ENCODE data around the gene PES1.
"Not testable (repeated sequence)": the region's sequence is repeated elsewhere in the genome, so short reads cannot be mapped to it uniquely, and the experiment has no call there.

Gene PES1

DNA sequence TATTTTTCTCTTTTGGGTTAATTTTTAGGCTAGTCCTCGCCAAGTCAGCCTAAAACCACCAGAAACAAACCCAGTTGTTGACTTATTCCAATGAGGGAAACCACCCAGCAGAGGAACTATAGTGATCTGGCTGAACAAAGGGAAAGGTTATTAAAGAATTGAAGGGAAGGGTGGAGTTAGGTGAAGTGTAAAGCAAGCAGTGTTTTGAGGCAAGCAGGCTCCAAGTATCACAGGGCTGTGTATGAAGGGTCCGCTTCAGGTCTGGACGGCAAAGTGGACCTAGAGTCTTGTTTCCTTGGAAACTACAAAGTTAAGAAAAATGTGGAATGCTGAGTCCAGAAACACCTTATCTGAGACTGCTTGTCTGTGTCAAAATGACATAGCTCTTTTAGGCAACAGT lies 12.1 kb upstream of the PES1 start:
- Mint-ChIP-seq H3K4me1 (ENCODE audit: low read depth) (peaks cover 24% of the 10 kb centered on the region), H3K27me3 (ENCODE audit: low read depth) (peaks cover 5% of the 10 kb centered on the region), H3K4me3 (no peak overlapping the region), H3K27ac (no peak overlapping the region), H3K9me3 (no peaks in the 10 kb centered on the region), H3K36me3 (ENCODE audit: low read depth) (no peaks in the 10 kb centered on the region)
- DNase-seq (ENCODE audit: low spot score): no peak

GRCh38 chr22:30602049-30602448 lies 10.3 kb upstream of the PES1 start:
- H3K4me1 Mint-ChIP-seq (ENCODE audit: low read depth): peaks cover 13% of the 10 kb centered on the region
- no peak overlapping the region for H3K27ac Mint-ChIP-seq
- no peaks in the 10 kb centered on the region for H3K9me3 Mint-ChIP-seq
- no peaks in the 10 kb centered on the region for H3K36me3 Mint-ChIP-seq (ENCODE audit: low read depth)
- peaks cover 5% of the 10 kb centered on the region for H3K27me3 Mint-ChIP-seq (ENCODE audit: low read depth)
- H3K4me3 Mint-ChIP-seq: no peak overlapping the region
- no peak for DNase-seq (ENCODE audit: low spot score)

DNA sequence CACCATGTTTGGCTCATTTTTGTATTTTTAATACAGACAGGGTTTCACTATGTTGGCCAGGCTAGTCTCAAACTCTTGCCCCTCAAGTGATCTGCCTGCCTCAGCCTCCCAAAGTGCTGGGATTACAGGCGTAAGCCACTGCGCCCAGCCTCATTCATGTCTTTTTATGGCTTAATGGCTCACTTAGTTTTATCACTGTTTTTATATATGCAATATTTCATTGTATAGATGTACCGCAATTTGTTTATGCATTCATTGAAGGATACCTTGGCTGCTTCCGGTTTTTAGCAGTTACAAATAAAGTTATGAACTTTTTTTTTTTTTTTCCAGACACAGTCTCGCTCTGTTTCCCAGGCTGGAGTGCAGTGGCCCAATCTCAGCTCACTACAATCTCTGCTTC lies 9.8 kb upstream of the PES1 start:
- no peak overlapping the region for H3K4me3 Mint-ChIP-seq
- H3K4me1 Mint-ChIP-seq (ENCODE audit: low read depth): peaks cover 11% of the 10 kb centered on the region
- peaks cover 5% of the 10 kb centered on the region for H3K27me3 Mint-ChIP-seq (ENCODE audit: low read depth)
- DNase-seq (ENCODE audit: low spot score): no peak
- H3K27ac Mint-ChIP-seq: no peak overlapping the region
- no peaks in the 10 kb centered on the region for H3K36me3 Mint-ChIP-seq (ENCODE audit: low read depth)
- H3K9me3 Mint-ChIP-seq: no peaks in the 10 kb centered on the region

DNA sequence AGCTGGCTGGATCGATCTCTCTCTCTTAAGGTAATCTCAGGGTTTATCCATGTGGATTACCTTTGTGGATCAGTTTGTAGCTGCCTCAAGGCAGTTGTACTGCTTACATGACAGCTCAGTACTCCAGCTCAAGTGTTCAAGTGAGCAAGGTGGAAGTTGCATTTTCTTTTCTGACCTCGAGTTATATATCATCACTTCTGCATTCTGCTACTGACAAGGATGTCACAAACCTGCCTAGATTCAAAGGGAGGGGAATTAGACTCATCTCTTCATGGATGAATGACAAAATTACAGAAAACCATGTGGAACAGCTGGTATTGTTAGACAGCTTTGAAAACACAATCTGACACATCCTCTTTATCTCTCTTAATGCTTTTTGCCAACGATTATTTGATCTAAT lies 9.2 kb upstream of the PES1 start:
- Mint-ChIP-seq H3K4me3 (no peak overlapping the region), H3K27ac (no peak overlapping the region), H3K9me3 (no peaks in the 10 kb centered on the region), H3K27me3 (ENCODE audit: low read depth) (peaks cover 5% of the 10 kb centered on the region), H3K36me3 (ENCODE audit: low read depth) (no peaks in the 10 kb centered on the region), H3K4me1 (ENCODE audit: low read depth) (peaks cover 8% of the 10 kb centered on the region)
- DNase-seq (ENCODE audit: low spot score): no peak

- peaks cover 2% of the 10 kb centered on the region for H3K27me3 Mint-ChIP-seq (ENCODE audit: low read depth)
- no peaks in the 10 kb centered on the region for H3K36me3 Mint-ChIP-seq (ENCODE audit: low read depth)
- no peaks in the 10 kb centered on the region for H3K9me3 Mint-ChIP-seq
- H3K4me1 Mint-ChIP-seq (ENCODE audit: low read depth): peaks cover 3% of the 10 kb centered on the region
- H3K27ac Mint-ChIP-seq: no peak overlapping the region
- H3K4me3 Mint-ChIP-seq: no peak overlapping the region
- DNase-seq (ENCODE audit: low spot score): no peak
Measured at GRCh38 chr22:30598986-30599385, 7.3 kb upstream of the PES1 start.

DNA sequence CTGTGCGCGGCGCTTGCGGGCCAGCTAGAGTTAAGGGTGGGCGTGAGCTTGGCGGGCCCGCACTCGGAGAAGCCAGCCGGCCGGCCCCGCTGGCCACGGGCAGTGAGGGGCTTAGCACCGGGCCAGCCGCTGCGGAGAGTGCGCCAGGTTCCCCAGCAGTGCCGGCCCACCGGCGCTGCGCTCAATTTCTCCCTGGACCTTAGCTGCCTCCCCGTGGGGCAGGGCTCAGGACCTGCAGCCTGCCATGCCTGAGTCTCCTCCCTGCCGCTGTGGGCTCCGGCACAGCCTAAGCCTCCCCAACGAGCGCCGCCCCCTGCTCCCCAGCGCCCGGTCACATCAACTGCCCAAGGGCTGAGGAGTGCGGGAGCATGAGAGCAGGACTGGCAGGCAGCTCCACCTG lies 5.2 kb upstream of the PES1 start:
- peaks cover under 1% of the 10 kb centered on the region for H3K27me3 Mint-ChIP-seq (ENCODE audit: low read depth)
- H3K27ac Mint-ChIP-seq: no peak overlapping the region
- H3K36me3 Mint-ChIP-seq (ENCODE audit: low read depth): no peaks in the 10 kb centered on the region
- peaks cover under 1% of the 10 kb centered on the region for H3K4me1 Mint-ChIP-seq (ENCODE audit: low read depth)
- no peak overlapping the region for H3K4me3 Mint-ChIP-seq
- DNase-seq (ENCODE audit: low spot score): no peak
- no peaks in the 10 kb centered on the region for H3K9me3 Mint-ChIP-seq

DNA sequence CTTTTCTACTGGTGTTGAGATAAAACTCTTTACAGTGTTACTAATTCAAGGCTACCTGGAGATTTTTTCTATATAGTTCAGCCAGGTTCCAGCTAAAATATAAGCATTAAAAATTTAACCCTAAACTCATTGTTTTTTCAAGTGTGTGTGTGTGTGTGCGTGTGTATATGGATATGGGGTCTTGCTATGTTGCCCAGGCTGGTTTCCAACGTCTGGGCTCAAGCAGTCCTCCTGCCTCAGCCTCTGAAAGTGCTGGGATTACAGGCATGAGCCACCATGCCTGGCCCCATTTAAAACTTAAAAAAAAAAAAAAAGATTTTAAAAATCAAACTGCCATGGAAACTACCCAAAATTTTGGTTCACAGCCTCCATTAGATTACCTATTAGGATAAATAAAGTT lies 4.5 kb upstream of the PES1 start:
- H3K36me3 Mint-ChIP-seq (ENCODE audit: low read depth): no peaks in the 10 kb centered on the region
- H3K27me3 Mint-ChIP-seq (ENCODE audit: low read depth): no peaks in the 10 kb centered on the region
- no peak overlapping the region for H3K27ac Mint-ChIP-seq
- no peaks in the 10 kb centered on the region for H3K4me1 Mint-ChIP-seq (ENCODE audit: low read depth)
- no peak overlapping the region for H3K4me3 Mint-ChIP-seq
- no peaks in the 10 kb centered on the region for H3K9me3 Mint-ChIP-seq
- no peak for DNase-seq (ENCODE audit: low spot score)

DNA sequence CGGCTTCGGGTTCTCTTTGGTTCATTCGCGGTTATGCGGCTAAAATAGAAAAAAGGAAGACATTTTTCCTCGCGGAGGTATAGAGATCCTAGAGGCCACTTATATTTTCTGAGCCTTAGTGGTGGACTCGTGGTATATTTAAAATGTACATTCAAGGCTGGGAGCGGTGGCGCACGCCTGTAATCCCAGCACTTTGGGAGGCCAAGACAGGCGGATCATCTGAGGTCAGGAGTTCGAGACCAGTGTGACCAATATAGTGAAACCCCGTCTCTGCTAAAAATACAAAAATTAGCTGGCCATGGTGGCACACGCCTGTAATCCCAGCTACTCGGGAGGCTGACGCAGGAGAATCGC lies 627 bp upstream of the PES1 start:
- DNase-seq (ENCODE audit: low spot score); H3K27ac Mint-ChIP-seq; H3K4me3 Mint-ChIP-seq; H3K4me1 Mint-ChIP-seq (ENCODE audit: low read depth); H3K27me3 Mint-ChIP-seq (ENCODE audit: low read depth); H3K9me3 Mint-ChIP-seq: not testable (repeated sequence)
- H3K36me3 Mint-ChIP-seq (ENCODE audit: low read depth): peaks cover 11% of the 10 kb centered on the region

DNA sequence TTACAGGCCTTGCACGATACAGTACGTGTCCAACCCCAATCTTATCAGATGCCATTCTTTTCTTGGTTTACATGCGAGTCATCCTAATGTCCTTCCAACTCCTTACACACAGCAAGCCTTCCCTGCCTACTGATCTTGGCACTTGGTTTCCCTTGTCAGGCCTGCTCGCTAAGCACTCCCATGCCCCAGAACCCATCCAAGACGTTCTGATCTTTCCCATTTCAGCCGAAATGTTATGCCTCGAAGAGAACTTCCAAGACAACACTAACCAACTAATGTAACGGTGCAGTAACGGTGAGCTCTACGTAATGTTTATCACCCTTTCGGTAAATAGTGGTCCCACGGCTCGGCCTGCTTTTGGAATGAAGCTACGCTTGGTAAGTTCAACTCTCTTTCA lies 521 bp downstream of the PES1 start:
- H3K4me1 Mint-ChIP-seq (ENCODE audit: low read depth): no peaks in the 10 kb centered on the region
- H3K36me3 Mint-ChIP-seq (ENCODE audit: low read depth): peaks cover 21% of the 10 kb centered on the region
- no peak overlapping the region for H3K27ac Mint-ChIP-seq
- no peak overlapping the region for H3K4me3 Mint-ChIP-seq
- H3K9me3 Mint-ChIP-seq: no peaks in the 10 kb centered on the region
- H3K27me3 Mint-ChIP-seq (ENCODE audit: low read depth): no peaks in the 10 kb centered on the region
- DNase-seq (ENCODE audit: low spot score): no peak

DNA sequence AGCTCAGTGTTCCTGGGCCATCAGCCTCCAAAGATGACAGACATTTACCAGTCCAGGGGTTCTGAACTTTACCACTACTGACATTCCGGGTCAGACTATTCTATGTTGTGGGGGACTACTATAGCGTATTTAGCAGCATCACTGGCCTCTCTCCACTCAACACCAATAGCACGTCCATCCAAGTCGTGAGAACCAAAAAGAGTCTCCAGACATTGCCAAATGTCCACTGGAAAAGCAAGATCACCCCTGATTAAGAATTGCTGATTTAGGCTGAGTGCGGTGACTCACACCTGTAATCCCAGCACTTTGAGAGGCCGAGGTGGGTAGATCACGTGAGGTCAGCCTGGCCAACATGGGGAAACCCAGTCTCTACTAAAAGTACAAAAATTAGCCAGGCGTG lies 5.3 kb downstream of the PES1 start:
- Mint-ChIP-seq H3K4me3 (no peak overlapping the region), H3K27me3 (ENCODE audit: low read depth) (no peaks in the 10 kb centered on the region), H3K27ac (no peak overlapping the region), H3K4me1 (ENCODE audit: low read depth) (no peaks in the 10 kb centered on the region), H3K9me3 (no peaks in the 10 kb centered on the region), H3K36me3 (ENCODE audit: low read depth) (peaks cover 33% of the 10 kb centered on the region)
- no peak for DNase-seq (ENCODE audit: low spot score)

DNA sequence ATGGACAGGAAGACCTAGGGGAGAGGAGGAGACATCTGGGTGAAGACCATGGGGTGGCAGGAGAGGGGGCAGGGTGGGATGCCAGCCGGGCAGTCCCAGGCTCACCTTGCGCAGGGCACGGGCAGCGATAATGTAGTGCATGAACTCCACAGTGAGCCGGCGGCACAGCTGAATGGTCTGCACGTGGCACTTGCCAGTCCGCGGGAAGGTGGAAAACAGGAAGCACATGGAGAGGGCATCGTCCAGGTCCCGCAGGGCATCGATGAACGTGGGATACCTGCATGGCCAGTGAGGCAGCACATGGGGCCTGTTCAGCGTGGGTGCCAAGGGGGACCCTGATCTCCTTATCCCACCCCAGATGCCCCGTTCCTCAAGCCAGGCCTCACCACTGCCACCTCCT lies 7.3 kb downstream of the PES1 start:
- DNase-seq (ENCODE audit: low spot score): no peak
- Mint-ChIP-seq H3K4me1 (ENCODE audit: low read depth) (no peaks in the 10 kb centered on the region), H3K9me3 (no peaks in the 10 kb centered on the region), H3K27ac (no peak overlapping the region), H3K36me3 (ENCODE audit: low read depth) (peaks cover 48% of the 10 kb centered on the region), H3K4me3 (no peak overlapping the region), H3K27me3 (ENCODE audit: low read depth) (no peaks in the 10 kb centered on the region)

DNA sequence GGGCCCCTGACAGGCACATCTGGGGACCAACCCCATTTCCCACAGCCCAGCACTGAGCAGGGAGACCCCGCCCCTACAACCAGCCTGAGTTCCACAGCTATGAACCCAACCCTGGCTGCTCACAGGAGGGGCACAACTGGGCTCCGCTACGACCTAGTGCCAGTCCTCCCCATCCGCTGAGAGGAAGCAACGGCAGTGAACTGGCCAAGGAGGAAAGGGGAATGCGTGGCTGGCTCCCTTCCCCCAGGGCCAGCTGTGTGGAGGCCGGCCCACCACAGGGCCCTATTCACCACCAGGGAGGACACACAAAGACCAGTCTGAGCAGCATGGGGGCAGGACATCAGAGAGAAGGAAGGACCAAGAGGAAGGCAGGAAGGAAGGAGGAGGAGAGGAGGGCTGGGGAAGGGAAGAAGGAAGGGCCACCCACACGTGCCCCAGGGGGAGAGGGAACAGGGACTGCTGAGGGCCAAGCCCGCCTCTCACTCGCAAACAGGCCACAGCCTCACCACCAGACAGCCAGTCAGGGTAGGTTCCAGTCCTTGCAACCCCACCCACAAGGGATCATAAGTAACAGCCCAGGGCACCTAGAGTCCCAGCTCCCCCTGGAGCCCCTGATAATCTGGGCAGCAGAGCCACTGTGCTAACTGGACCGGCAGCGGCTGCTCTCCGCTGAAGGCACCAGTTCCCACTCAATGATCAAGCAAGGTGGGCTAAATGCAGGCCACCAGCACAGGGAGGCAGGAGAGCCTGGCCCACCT lies 8.7 kb downstream of the PES1 start:
- Mint-ChIP-seq H3K9me3 (no peaks in the 10 kb centered on the region), H3K27me3 (ENCODE audit: low read depth) (no peaks in the 10 kb centered on the region), H3K27ac (no peak overlapping the region), H3K4me3 (no peak overlapping the region), H3K36me3 (ENCODE audit: low read depth) (peaks cover 43% of the 10 kb centered on the region), H3K4me1 (ENCODE audit: low read depth) (no peaks in the 10 kb centered on the region)
- no peak for DNase-seq (ENCODE audit: low spot score)

DNA sequence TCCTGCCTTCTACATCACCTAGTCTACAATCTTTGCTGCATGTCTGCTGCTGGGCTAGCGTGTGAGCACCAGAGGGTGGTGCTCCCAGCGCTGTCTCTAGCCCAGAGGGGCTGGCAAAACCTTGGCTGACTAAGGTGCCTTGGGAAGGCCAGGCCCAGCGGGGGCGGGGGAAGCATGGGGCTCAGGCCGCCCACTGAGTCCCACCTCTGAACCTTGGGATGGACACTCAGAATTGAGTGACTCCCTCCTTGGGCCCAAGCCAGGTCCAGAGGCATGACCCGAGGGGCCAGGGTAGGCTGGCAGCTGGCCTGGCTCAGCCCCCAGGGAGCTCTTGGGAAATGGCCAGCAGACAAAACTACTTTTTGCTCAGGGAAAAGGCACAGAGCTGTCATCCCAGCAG lies 9.7 kb downstream of the PES1 start:
- Mint-ChIP-seq H3K27ac (no peak overlapping the region), H3K9me3 (no peaks in the 10 kb centered on the region), H3K27me3 (ENCODE audit: low read depth) (no peaks in the 10 kb centered on the region), H3K4me3 (no peak overlapping the region), H3K4me1 (ENCODE audit: low read depth) (no peaks in the 10 kb centered on the region), H3K36me3 (ENCODE audit: low read depth) (peaks cover 44% of the 10 kb centered on the region)
- DNase-seq (ENCODE audit: low spot score): no peak

DNA sequence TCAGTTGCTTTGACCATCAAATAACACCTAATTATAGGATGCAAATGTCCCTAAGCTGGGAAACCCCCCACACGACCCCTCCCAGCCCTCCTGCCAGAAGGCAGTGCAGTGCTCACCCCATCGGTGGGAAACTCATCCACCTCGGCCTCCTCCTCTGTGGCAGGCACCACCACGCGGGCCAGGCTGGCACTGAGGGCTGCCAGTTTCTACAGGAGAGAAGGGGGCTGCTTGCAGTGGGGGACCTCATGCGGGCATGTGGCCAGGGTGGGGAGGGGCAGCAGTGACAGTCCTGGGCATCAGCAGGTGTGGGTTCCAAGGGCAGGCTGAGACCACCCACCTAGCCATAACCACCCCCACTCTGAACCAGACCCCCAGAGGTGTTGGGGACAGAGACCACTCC lies 10.8 kb downstream of the PES1 start:
- Mint-ChIP-seq H3K27ac (no peak overlapping the region), H3K27me3 (ENCODE audit: low read depth) (no peaks in the 10 kb centered on the region), H3K9me3 (no peaks in the 10 kb centered on the region), H3K4me3 (no peak overlapping the region), H3K36me3 (ENCODE audit: low read depth) (peaks cover 43% of the 10 kb centered on the region), H3K4me1 (ENCODE audit: low read depth) (no peaks in the 10 kb centered on the region)
- DNase-seq (ENCODE audit: low spot score): no peak

GRCh38 chr22:30578481-30578880 lies 13.2 kb downstream of the PES1 start:
- Mint-ChIP-seq H3K36me3 (ENCODE audit: low read depth) (peaks cover 35% of the 10 kb centered on the region), H3K9me3 (no peaks in the 10 kb centered on the region), H3K4me1 (ENCODE audit: low read depth) (no peaks in the 10 kb centered on the region), H3K27ac (no peak overlapping the region), H3K4me3 (no peak overlapping the region), H3K27me3 (ENCODE audit: low read depth) (peaks cover 8% of the 10 kb centered on the region)
- DNase-seq (ENCODE audit: low spot score): no peak

All from T-helper 2 cell treated with Interferon-gamma antibody and Interleukin-4, amounts not matched to agents 5 μg/mL and 100 μg/mL, for 36 hours (primary cell).